H1 (cell line): ENCODE data around the gene DNAI1. TPM values are rescaled to one million over a fixed set of nuclear protein-coding genes. Genes with fewer than 3 reads are reported as not detected.

ENCODE experiments used
- KDM5A ChIP-seq: fragments of 200-600 bp; IDR thresholded peaks from 2 replicates; pipeline ENCODE4 v1.7.1; 2012; ENCODE audit warnings: mild to moderate bottlenecking, low read length, inconsistent platforms, mixed read lengths
- NANOG ChIP-seq: IDR thresholded peaks from 2 replicates; pipeline ENCODE4 v1.6.1; 2011; ENCODE audit warnings: low read length, low read depth, mild to moderate bottlenecking, inconsistent platforms; ENCODE audit not compliant: insufficient read depth, poor library complexity, severe bottlenecking
- NRF1 ChIP-seq: IDR thresholded peaks from 2 replicates; pipeline ENCODE4 v1.6.1; 2011; ENCODE audit warnings: mild to moderate bottlenecking, low read depth, low read length, improper control_type of control experiment
- polyA plus RNA-seq, 7 experiments: library from polyadenylated mRNA; depleted of rRNA in 3 of 7; stranded (reverse) in 5 of 7; unstranded in 2 of 7; fragments of >200 nt in 5 of 7; fragments of 200-250 nt in 2 of 7; gene quantifications; 1 replicate in 5 of 7; 2 replicates in 1 of 7; 4 replicates in 1 of 7; pipeline versions ENCODE4 v1.2.1 to v1.2.3, GENCODE V29; 2011 to 2013; ENCODE audit warnings: missing spikeins in 2 of 7, mixed read lengths in 2 of 7
- total RNA-seq: library from RNA; stranded (reverse); fragmentation: NEBNext Ultra II Directional; extraction: Animal tissue kit (Norgen Biotek cat#: 25700); gene quantifications from 2 replicates; pipeline ENCODE4 v1.2.1, GENCODE V29; 2021
- TF ChIP-seq, protein P1 (sequence below): fragments of 300-600 bp; sonication (generic); IDR thresholded peaks from 2 replicates; pipeline ENCODE4 v1.7.1; 2012; ENCODE audit warnings: low read length, moderate library complexity, mild to moderate bottlenecking, inconsistent platforms; ENCODE audit not compliant: insufficient replicate concordance

The DNAI1 gene
- total and polyA plus RNA-seq, 2 of the 8 experiments (the other 6 are each of a cell fraction or from before 2014, with no cell fraction given): 0.37 to 0.54 TPM

DNA sequence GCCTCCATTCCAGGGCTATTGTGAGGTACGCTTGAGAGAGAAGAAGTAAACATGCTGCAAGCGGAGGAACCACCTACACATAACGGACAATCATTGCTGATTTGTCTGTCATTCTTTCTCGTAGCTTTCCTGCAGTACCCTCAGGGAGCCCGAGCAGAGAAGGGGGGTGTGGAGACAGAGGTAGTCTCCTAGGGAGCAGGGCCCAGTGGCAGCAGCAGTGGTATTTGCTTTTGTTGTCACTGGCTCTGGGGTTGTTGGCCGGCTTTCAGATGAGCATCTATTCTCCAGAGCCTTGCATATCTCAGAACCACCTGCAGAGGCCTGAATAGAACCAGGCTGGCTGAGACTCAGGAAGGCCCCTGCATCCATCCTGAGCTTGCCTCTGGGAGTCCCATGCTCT lies 44.3 kb downstream of the DNAI1 start (continued):
- TF ChIP-seq, protein P1, sequence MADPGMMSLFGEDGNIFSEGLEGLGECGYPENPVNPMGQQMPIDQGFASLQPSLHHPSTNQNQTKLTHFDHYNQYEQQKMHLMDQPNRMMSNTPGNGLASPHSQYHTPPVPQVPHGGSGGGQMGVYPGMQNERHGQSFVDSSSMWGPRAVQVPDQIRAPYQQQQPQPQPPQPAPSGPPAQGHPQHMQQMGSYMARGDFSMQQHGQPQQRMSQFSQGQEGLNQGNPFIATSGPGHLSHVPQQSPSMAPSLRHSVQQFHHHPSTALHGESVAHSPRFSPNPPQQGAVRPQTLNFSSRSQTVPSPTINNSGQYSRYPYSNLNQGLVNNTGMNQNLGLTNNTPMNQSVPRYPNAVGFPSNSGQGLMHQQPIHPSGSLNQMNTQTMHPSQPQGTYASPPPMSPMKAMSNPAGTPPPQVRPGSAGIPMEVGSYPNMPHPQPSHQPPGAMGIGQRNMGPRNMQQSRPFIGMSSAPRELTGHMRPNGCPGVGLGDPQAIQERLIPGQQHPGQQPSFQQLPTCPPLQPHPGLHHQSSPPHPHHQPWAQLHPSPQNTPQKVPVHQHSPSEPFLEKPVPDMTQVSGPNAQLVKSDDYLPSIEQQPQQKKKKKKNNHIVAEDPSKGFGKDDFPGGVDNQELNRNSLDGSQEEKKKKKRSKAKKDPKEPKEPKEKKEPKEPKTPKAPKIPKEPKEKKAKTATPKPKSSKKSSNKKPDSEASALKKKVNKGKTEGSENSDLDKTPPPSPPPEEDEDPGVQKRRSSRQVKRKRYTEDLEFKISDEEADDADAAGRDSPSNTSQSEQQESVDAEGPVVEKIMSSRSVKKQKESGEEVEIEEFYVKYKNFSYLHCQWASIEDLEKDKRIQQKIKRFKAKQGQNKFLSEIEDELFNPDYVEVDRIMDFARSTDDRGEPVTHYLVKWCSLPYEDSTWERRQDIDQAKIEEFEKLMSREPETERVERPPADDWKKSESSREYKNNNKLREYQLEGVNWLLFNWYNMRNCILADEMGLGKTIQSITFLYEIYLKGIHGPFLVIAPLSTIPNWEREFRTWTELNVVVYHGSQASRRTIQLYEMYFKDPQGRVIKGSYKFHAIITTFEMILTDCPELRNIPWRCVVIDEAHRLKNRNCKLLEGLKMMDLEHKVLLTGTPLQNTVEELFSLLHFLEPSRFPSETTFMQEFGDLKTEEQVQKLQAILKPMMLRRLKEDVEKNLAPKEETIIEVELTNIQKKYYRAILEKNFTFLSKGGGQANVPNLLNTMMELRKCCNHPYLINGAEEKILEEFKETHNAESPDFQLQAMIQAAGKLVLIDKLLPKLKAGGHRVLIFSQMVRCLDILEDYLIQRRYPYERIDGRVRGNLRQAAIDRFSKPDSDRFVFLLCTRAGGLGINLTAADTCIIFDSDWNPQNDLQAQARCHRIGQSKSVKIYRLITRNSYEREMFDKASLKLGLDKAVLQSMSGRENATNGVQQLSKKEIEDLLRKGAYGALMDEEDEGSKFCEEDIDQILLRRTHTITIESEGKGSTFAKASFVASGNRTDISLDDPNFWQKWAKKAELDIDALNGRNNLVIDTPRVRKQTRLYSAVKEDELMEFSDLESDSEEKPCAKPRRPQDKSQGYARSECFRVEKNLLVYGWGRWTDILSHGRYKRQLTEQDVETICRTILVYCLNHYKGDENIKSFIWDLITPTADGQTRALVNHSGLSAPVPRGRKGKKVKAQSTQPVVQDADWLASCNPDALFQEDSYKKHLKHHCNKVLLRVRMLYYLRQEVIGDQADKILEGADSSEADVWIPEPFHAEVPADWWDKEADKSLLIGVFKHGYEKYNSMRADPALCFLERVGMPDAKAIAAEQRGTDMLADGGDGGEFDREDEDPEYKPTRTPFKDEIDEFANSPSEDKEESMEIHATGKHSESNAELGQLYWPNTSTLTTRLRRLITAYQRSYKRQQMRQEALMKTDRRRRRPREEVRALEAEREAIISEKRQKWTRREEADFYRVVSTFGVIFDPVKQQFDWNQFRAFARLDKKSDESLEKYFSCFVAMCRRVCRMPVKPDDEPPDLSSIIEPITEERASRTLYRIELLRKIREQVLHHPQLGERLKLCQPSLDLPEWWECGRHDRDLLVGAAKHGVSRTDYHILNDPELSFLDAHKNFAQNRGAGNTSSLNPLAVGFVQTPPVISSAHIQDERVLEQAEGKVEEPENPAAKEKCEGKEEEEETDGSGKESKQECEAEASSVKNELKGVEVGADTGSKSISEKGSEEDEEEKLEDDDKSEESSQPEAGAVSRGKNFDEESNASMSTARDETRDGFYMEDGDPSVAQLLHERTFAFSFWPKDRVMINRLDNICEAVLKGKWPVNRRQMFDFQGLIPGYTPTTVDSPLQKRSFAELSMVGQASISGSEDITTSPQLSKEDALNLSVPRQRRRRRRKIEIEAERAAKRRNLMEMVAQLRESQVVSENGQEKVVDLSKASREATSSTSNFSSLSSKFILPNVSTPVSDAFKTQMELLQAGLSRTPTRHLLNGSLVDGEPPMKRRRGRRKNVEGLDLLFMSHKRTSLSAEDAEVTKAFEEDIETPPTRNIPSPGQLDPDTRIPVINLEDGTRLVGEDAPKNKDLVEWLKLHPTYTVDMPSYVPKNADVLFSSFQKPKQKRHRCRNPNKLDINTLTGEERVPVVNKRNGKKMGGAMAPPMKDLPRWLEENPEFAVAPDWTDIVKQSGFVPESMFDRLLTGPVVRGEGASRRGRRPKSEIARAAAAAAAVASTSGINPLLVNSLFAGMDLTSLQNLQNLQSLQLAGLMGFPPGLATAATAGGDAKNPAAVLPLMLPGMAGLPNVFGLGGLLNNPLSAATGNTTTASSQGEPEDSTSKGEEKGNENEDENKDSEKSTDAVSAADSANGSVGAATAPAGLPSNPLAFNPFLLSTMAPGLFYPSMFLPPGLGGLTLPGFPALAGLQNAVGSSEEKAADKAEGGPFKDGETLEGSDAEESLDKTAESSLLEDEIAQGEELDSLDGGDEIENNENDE: no peak
- no peak for TF ChIP-seq NANOG
- TF ChIP-seq NRF1: no peak
- TF ChIP-seq KDM5A: no peak
